Spleen (tissue), 11 donors: ENCODE measurements around the gene CDC20. TPM values are rescaled to one million over a fixed set of nuclear protein-coding genes. Genes with fewer than 3 reads are reported as not detected.

Source experiments
- DNase-seq: peaks from one replicate; pipeline ENCODE4 v3.0.0-alpha.2; 2020
- H3K27ac ChIP-seq, 8 donors: fragments of 200-600 bp; sonication (generic) in 7 of 8; 1 replicate in 4 of 8; 2 replicates in 4 of 8; pipeline versions ENCODE4 v1.5.0 to v1.8.0; 2016 to 2021; ENCODE audit warnings: inconsistent platforms in 4 of 8, mild to moderate bottlenecking in 4 of 8, moderate library complexity in 1 of 8
- H3K27me3 ChIP-seq, 7 donors: fragments of 200-600 bp; sonication (generic) in 6 of 7; replicated peaks in 1 of 7; 1 replicate in 4 of 7; 2 replicates in 3 of 7; pipeline versions ENCODE4 v1.5.0 to v1.8.0; 2016 to 2021; ENCODE audit warnings: inconsistent platforms in 3 of 7, mild to moderate bottlenecking in 1 of 7
- H3K36me3 ChIP-seq, 6 donors: fragments of 200-600 bp; sonication (generic) in 5 of 6; 1 replicate in 4 of 6; 2 replicates in 2 of 6; pipeline versions ENCODE4 v1.5.0 to v1.8.0; 2016 to 2021; ENCODE audit warnings: inconsistent platforms in 2 of 6
- H3K4me1 ChIP-seq, 6 donors: fragments of 200-600 bp; sonication (generic) in 5 of 6; 1 replicate in 3 of 6; 2 replicates in 3 of 6; pipeline versions ENCODE4 v1.5.0 to v1.8.0; 2016 to 2021; ENCODE audit warnings: inconsistent platforms in 3 of 6
- H3K4me3 ChIP-seq, 8 donors: fragments of 200-600 bp; sonication (generic) in 7 of 8; 1 replicate in 4 of 8; 2 replicates in 4 of 8; pipeline versions ENCODE4 v1.5.0 to v1.8.0; 2016 to 2021; ENCODE audit warnings: inconsistent platforms in 4 of 8, mild to moderate bottlenecking in 4 of 8, moderate library complexity in 2 of 8
- H3K9me3 ChIP-seq, 8 donors: fragments of 200-600 bp; sonication (generic) in 7 of 8; 1 replicate in 4 of 8; 2 replicates in 4 of 8; pipeline versions ENCODE4 v1.5.0 to v1.8.0; 2016 to 2021; ENCODE audit warnings: inconsistent platforms in 4 of 8
- POLR2A ChIP-seq, 3 donors: fragments of 450-650 bp; IDR thresholded peaks; one replicate each; pipeline ENCODE4 v1.5.1; 2017; ENCODE audit warnings: antibody characterized with exemption in 3 of 3, mild to moderate bottlenecking in 1 of 3
- POLR2AphosphoS5 ChIP-seq, 3 donors: sonication (generic); formaldehyde crosslinking; IDR thresholded peaks; one replicate each; pipeline ENCODE4 v1.5.1; 2017; ENCODE audit warnings: antibody characterized with exemption in 3 of 3
- WGBS, 5 donors: extraction: QIAGEN DNeasy Blood & Tissue Kit in 3 of 5; methylation state at CpG; one replicate each; pipeline versions ENCODE4 v1.1.5 to v1.1.7; 2013 to 2018; 5-methylcytosine and 5-hydroxymethylcytosine counted together
- intact Hi-C: fragments of 100-400 bp; cut with DNase I; formaldehyde crosslinking; loops from one replicate; pipeline ENCODE4 v1.15.0; 2023; ENCODE audit warnings: low total_unique reads
- polyA plus RNA-seq, 3 donors: library from polyadenylated mRNA; stranded (reverse); fragments of 200-250 nt; gene quantifications; one replicate each; pipeline ENCODE4 v1.2.1, GENCODE V29; 2013
- total RNA-seq, 7 donors: library from RNA; depleted of rRNA in 3 of 7; stranded (reverse); fragments of >200 nt in 3 of 7; fragmentation: NEBNext Ultra II Directional in 4 of 7; extraction: Animal tissue kit (Norgen Biotek cat#: 25700) in 4 of 7; gene quantifications; one replicate each; pipeline versions ENCODE4 v1.1.0 to v1.2.1, GENCODE V29; 2016 to 2021
- TF ChIP-seq, protein P1 (sequence below), 11 experiments: fragments of 200-600 bp in 7 of 11; fragments of 450-650 bp in 4 of 11; sonication (generic) in 4 of 11; IDR thresholded peaks in 8 of 11; conservative IDR thresholded peaks in 3 of 11; 1 replicate in 7 of 11; 2 replicates in 4 of 11; pipeline versions ENCODE4 v1.4.0 to v1.8.0; 2016 to 2021; ENCODE audit warnings: antibody characterized with exemption in 11 of 11, inconsistent platforms in 4 of 11, mild to moderate bottlenecking in 1 of 11
- donor health status: healthy with polysubstance abuse.
- donor health status: DM: no; HTN: no; CAD: no; lungs with moderate emphysema.
- donor health status: DM: no; HTN: no; CAD: no.
- donor health status: Bipolar disorder and iron deficiency.
- donor health status: healthy.
- donor health status: DM: no; HTN: no; CAD: no.
- donor health status: DM: yes; HTN: yes; CAD: no.

Gene CDC20
- total and polyA plus RNA-seq, 10 donors, result 2.1 to 25.9 (median 10.4) TPM

GRCh38 chr1:43370564-43370963, 11.8 kb downstream of the CDC20 start:
- no peak for DNase-seq
- peaks cover 0 to 25% (median 0%) of the 10 kb centered on the region in 6 donors for H3K36me3 ChIP-seq
- 74 to 89% (median 84%) methylated on average over 4 of the region's 4 CpGs for WGBS, 5 donors
- no peak overlapping the region for H3K4me3 ChIP-seq
- H3K4me1 ChIP-seq, result peaks cover 16 to 71% (median 35%) of the 10 kb centered on the region in 6 donors
- no peaks in the 10 kb centered on the region for H3K9me3 ChIP-seq
- no peak overlapping the region for H3K27ac ChIP-seq
- TF ChIP-seq POLR2AphosphoS5 (IDR thresholded peaks at IDR 0.05), result no peak
- TF ChIP-seq POLR2A (IDR thresholded peaks at IDR 0.05), result no peak
- TF ChIP-seq, protein P1, sequence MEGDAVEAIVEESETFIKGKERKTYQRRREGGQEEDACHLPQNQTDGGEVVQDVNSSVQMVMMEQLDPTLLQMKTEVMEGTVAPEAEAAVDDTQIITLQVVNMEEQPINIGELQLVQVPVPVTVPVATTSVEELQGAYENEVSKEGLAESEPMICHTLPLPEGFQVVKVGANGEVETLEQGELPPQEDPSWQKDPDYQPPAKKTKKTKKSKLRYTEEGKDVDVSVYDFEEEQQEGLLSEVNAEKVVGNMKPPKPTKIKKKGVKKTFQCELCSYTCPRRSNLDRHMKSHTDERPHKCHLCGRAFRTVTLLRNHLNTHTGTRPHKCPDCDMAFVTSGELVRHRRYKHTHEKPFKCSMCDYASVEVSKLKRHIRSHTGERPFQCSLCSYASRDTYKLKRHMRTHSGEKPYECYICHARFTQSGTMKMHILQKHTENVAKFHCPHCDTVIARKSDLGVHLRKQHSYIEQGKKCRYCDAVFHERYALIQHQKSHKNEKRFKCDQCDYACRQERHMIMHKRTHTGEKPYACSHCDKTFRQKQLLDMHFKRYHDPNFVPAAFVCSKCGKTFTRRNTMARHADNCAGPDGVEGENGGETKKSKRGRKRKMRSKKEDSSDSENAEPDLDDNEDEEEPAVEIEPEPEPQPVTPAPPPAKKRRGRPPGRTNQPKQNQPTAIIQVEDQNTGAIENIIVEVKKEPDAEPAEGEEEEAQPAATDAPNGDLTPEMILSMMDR (IDR thresholded peaks at IDR 0.05 in 8 of 11, conservative IDR thresholded peaks at IDR 0.05 in 3 of 11), result no peak
- intact Hi-C loops, result no loop called here
- H3K27me3 ChIP-seq, result no peaks in the 10 kb centered on the region

DNA sequence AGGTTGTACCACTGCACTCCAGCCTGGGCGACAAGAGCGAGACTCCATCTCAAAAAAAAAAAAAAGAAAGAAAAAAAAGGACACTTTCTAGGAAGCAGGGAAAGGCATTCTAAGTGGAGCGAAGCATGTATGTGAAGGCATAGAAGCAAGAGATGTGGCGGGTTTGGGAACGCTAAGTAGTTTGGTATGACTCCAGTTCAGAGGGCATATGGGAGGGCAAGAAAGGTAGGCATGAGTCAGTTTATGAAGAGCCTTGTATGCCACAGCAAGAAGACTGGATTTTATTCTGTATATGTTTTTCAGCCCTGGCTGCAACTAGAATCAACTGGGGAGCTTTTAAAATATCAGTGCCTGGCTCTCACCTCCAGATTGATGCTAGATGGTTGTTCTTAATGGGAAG, 13.4 kb downstream of the CDC20 start:
- WGBS, 5 donors, result 95 to 98% (median 97%) methylated on average over 5 of the region's 5 CpGs
- Histone ChIP-seq H3K4me1 (peaks cover 8 to 54% (median 19%) of the 10 kb centered on the region in 6 donors), H3K4me3 (no peak overlapping the region), H3K9me3 (no peaks in the 10 kb centered on the region), H3K36me3 (peaks cover 0 to 24% (median 0%) of the 10 kb centered on the region in 6 donors), H3K27ac (peak overlapping the region in 3 of 8 donors; percentile 13 to 53 (median 38)), H3K27me3 (no peaks in the 10 kb centered on the region)
- TF ChIP-seq, protein P1 (IDR thresholded peaks at IDR 0.05 in 8 of 11, conservative IDR thresholded peaks at IDR 0.05 in 3 of 11), result no peak
- TF ChIP-seq POLR2A (IDR thresholded peaks at IDR 0.05) (no peak), POLR2AphosphoS5 (IDR thresholded peaks at IDR 0.05) (no peak)
- DNase-seq, result no peak
- intact Hi-C loops, result no loop called here

GRCh38 chr1:43373066-43373940, 14.5 kb downstream of the CDC20 start:
- Histone ChIP-seq H3K27ac (peak overlapping the region in 4 of 8 donors; percentile 13 to 53 (median 26)), H3K4me3 (no peak overlapping the region), H3K27me3 (no peaks in the 10 kb centered on the region), H3K4me1 (peaks cover 8 to 50% (median 19%) of the 10 kb centered on the region in 6 donors), H3K36me3 (peaks cover 0 to 31% (median 0%) of the 10 kb centered on the region in 6 donors), H3K9me3 (no peaks in the 10 kb centered on the region)
- TF ChIP-seq POLR2A (IDR thresholded peaks at IDR 0.05) (no peak), POLR2AphosphoS5 (IDR thresholded peaks at IDR 0.05) (no peak)
- TF ChIP-seq, protein P1 (IDR thresholded peaks at IDR 0.05 in 8 of 11, conservative IDR thresholded peaks at IDR 0.05 in 3 of 11), result no peak
- no peak for DNase-seq
- WGBS, 5 donors, result 64 to 68% (median 66%) methylated on average over 4 of the region's 4 CpGs
- intact Hi-C loops, result no loop called here

- Histone ChIP-seq H3K27me3 (no peaks in the 10 kb centered on the region), H3K9me3 (no peaks in the 10 kb centered on the region), H3K4me1 (peaks cover 0 to 22% (median 5%) of the 10 kb centered on the region in 6 donors), H3K27ac (no peak overlapping the region), H3K36me3 (peaks cover 0 to 56% (median 4%) of the 10 kb centered on the region in 6 donors), H3K4me3 (no peak overlapping the region)
- no peak for DNase-seq
- 80 to 97% (median 87%) methylated on average over 7 of the region's 7 CpGs for WGBS, 5 donors
- TF ChIP-seq POLR2A (IDR thresholded peaks at IDR 0.05), result no peak
- TF ChIP-seq, protein P1 (IDR thresholded peaks at IDR 0.05 in 8 of 11, conservative IDR thresholded peaks at IDR 0.05 in 3 of 11), result no peak
- no peak for TF ChIP-seq POLR2AphosphoS5 (IDR thresholded peaks at IDR 0.05)
- intact Hi-C loops, result no loop called here
These were observed 18.0 kb downstream of the CDC20 start for GRCh38 chr1:43376723-43377235.
